Kidney (tissue), 14 donors: Measurements from ENCODE around the gene HOXA13. TPM values are rescaled to one million over a fixed set of nuclear protein-coding genes. Genes with fewer than 3 reads are reported as not detected.
A peak's percentile ranks its signal among the peaks of the same experiment; 100 is the strongest.

ENCODE experiments used
- DNase-seq, 5 donors: peaks; one replicate each; pipeline ENCODE4 v3.0.0-alpha.2; 2013 to 2020
- FAIRE-seq: peaks from 2 replicates; lab custom pipeline; 2012; peaks lifted over from hg19 to GRCh38; lab: Jason Lieb, UNC
- H3K27ac ChIP-seq, 2 donors: one replicate each; pipeline ENCODE4 v1.7.0; 2013; ENCODE audit warnings: low read depth in 2 of 2, low read length in 2 of 2, inconsistent platforms in 1 of 2
- H3K27me3 ChIP-seq: one replicate; pipeline ENCODE4 v1.7.1; 2013; ENCODE audit warnings: low read length, inconsistent platforms; ENCODE audit not compliant: control insufficient read depth, insufficient read depth
- H3K36me3 ChIP-seq, 3 donors: one replicate each; pipeline versions ENCODE4 v1.7.0 to v1.7.1; 2013; ENCODE audit warnings: low read length in 3 of 3, control low read depth in 1 of 3, inconsistent platforms in 1 of 3; ENCODE audit not compliant: insufficient read depth in 3 of 3, control insufficient read depth in 2 of 3
- H3K4me1 ChIP-seq, 3 donors: one replicate each; pipeline versions ENCODE4 v1.7.0 to v1.7.1; 2013; ENCODE audit warnings: low read length in 3 of 3, inconsistent platforms in 1 of 3, low read depth in 1 of 3; ENCODE audit not compliant: control insufficient read depth in 2 of 3, insufficient read depth in 2 of 3
- H3K4me3 ChIP-seq, 3 donors: one replicate each; pipeline versions ENCODE4 v1.7.0 to v1.8.1; 2013; ENCODE audit warnings: low read length in 3 of 3, control low read depth in 1 of 3, inconsistent platforms in 1 of 3
- H3K9ac ChIP-seq, 3 donors: one replicate each; pipeline versions ENCODE4 v1.7.0 to v1.7.1; 2013; ENCODE audit warnings: low read length in 3 of 3, control low read depth in 1 of 3, inconsistent platforms in 1 of 3
- H3K9me3 ChIP-seq, 3 donors: one replicate each; pipeline versions ENCODE4 v1.7.0 to v1.7.1; 2013; ENCODE audit warnings: low read length in 3 of 3, control low read depth in 1 of 3, inconsistent platforms in 1 of 3; ENCODE audit not compliant: control insufficient read depth in 2 of 3, insufficient read depth in 1 of 3
- CTCF ChIP-seq: IDR thresholded peaks from 3 replicates; pipeline ENCODE4 v1.5.1; 2012; ENCODE audit warnings: mild to moderate bottlenecking, moderate library complexity, borderline replicate concordance; ENCODE audit not compliant: insufficient read depth; ENCODE audit errors: extremely low read depth
- intact Hi-C: fragments of 100-400 bp; cut with DNase I; formaldehyde crosslinking; loops from one replicate; pipeline ENCODE4 v1.11.1; 2022
- polyA plus RNA-seq: library from polyadenylated mRNA; stranded (reverse); fragments of 350-450 nt; fragmentation: Illumina TruSeq; extraction: RNeasy Lipid Tissue Mini Kit (QIAGEN cat#74804); gene quantifications from one replicate; pipeline ENCODE4 v1.2.3, GENCODE V29; 2014; ENCODE audit warnings: low read depth, low replicate concordance; ENCODE audit not compliant: insufficient read depth
- total RNA-seq: library from RNA; stranded (reverse); fragmentation: NEBNext Ultra II Directional; extraction: Animal tissue kit (Norgen Biotek cat#: 25700); gene quantifications from one replicate; pipeline ENCODE4 v1.2.1, GENCODE V29; 2021
- donor health status: control.
- donor health status: control.
- donor health status: control.
- donor health status: control.
- donor health status: control.
- donor health status: DM: yes; HTN: yes; CAD: no.
- donor health status: Normal renal cell carcinoma (clear cell type).

Gene HOXA13
- total and polyA plus RNA-seq, 2 donors from 2014 or later, result 0.17 to 0.44 TPM

- Histone ChIP-seq H3K27ac (no peak overlapping the region), H3K9ac (no peak overlapping the region), H3K4me1 (peaks cover 0 to 2% (median 0%) of the 10 kb centered on the region in 3 donors), H3K4me3 (no peak overlapping the region), H3K27me3 (peaks cover 53% of the 10 kb centered on the region), H3K36me3 (no peaks in the 10 kb centered on the region), H3K9me3 (no peaks in the 10 kb centered on the region)
- FAIRE-seq (no peak), DNase-seq (peak in 4 of 5 donors; percentile 44 to 82 (median 60))
- no peak for TF ChIP-seq CTCF
- intact Hi-C loops, result no loop called here
These were observed 7.9 kb downstream of the HOXA13 start for GRCh38 chr7:27191833-27192545.

GRCh38 chr7:27191161-27191731, 8.6 kb downstream of the HOXA13 start:
- peaks cover 46% of the 10 kb centered on the region for H3K27me3 ChIP-seq
- H3K36me3 ChIP-seq, result no peaks in the 10 kb centered on the region
- no peak overlapping the region for H3K4me3 ChIP-seq
- H3K9ac ChIP-seq, result no peak overlapping the region
- intact Hi-C loops, result no loop called here
- TF ChIP-seq CTCF, result no peak
- H3K4me1 ChIP-seq, result peaks cover 0 to 2% (median 0%) of the 10 kb centered on the region in 3 donors
- no peaks in the 10 kb centered on the region for H3K9me3 ChIP-seq
- DNase-seq (peak in 2 of 5 donors; percentile 53 to 63), FAIRE-seq (no peak)
- H3K27ac ChIP-seq, result no peak overlapping the region

- DNase-seq, result peak in 3 of 5 donors; percentile 8 to 46 (median 37)
- intact Hi-C loops, result no loop called here
- Histone ChIP-seq H3K27ac (peak overlapping the region in 1 of 2 donors; percentile 36), H3K36me3 (no peaks in the 10 kb centered on the region), H3K27me3 (peaks cover 35% of the 10 kb centered on the region), H3K4me1 (peaks cover 0 to 2% (median 0%) of the 10 kb centered on the region in 3 donors), H3K9me3 (no peaks in the 10 kb centered on the region), H3K4me3 (no peak overlapping the region), H3K9ac (no peak overlapping the region)
- FAIRE-seq, result no peak
- TF ChIP-seq CTCF, result no peak
These were observed 9.7 kb downstream of the HOXA13 start for GRCh38 chr7:27189997-27190748.
